ENCODE measurements around the gene ARHGAP30. TPM values are rescaled to one million over a fixed set of nuclear protein-coding genes. Genes with fewer than 3 reads are reported as not detected.
A peak's percentile ranks its signal among the peaks of the same experiment; 100 is the strongest.

Gene ARHGAP30
- total and polyA plus RNA-seq, 2 of the 8 experiments (the other 6 are each of a cell fraction or from before 2014, with no cell fraction given): 0.27 to 0.39 TPM

DNA sequence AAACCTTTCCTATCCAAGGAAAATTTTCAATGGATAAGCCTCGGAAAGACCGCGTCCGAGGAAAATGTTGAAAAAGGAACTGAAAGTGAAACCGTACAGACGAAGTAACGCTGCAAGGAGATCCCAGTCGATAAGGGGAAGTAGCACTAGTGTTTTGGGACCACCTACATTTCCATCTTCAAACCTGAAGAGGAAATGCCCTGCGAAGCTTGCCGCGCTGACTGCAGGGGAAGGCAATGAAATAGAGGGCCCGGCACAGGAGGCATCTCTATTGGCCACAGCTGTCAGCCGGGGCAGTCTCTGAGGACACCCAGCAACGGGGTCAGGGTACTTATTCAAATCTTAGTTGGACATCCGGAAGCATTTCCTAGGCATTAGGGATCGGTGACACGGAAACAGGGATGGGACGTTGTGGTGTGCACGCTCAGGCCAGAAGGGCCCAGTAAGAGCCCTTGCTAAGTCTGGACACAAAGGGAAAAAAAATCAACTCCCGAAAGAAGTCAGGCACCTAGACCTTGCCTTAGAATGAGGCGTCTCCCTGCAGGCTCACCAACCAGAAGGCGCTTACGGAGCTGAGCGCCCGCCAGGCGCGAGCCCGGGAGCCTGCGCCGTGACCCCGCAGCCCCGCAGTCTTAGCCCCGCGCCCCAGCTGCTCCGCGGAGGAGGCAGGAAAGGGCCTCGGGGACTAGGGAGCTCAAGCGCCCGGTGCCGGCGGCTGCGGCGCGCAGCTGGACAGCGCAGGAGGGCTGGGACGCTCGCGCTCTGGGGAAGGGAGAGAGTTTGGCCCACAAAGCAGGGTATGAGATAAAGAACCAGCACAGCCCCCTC is 24.6 kb downstream of the ARHGAP30 start:
- peak overlapping the region; percentile 11; the same call in 1 of the 2 replicates for H2BK12ac ChIP-seq (ENCODE audit: low read depth, low read length)
- peak overlapping the region; percentile 97; the same call in 1 of the 2 replicates for H3K27ac ChIP-seq (ENCODE audit: low read depth, low read length)
- peak overlapping the region; percentile 85 to 100 for H3K4me2 ChIP-seq (ENCODE audit: insufficient read depth in 1 of 2, low read depth in 2 of 2, low read length in 2 of 2)
- peaks cover 7% of the 10 kb centered on the region for H3K23me2 ChIP-seq (ENCODE audit: low read depth, low read length)
- no peak overlapping the region for H3K14ac ChIP-seq (ENCODE audit: insufficient read length)
- peak overlapping the region; percentile 73 for H3K18ac ChIP-seq (ENCODE audit: extremely low read depth, low read length)
- H3K79me2 ChIP-seq (ENCODE audit: control insufficient read depth in 1 of 2, insufficient read depth in 2 of 2, low read length in 2 of 2): peaks cover 0 to 20% of the 10 kb centered on the region in 2 experiments; a peak in 2 of 4 replicates
- no peak overlapping the region for H2AK5ac ChIP-seq (ENCODE audit: low read depth, low read length)
- H4K5ac ChIP-seq (ENCODE audit: insufficient read length, low read depth, low read length): peak overlapping the region; percentile 26
- no peak overlapping the region for H2BK120ac ChIP-seq (replicated peaks; ENCODE audit: low read depth, low read length)
- peaks cover 17 to 29% (median 22%) of the 10 kb centered on the region in 4 experiments; a peak in 6 of 8 replicates for H3K36me3 ChIP-seq (ENCODE audit: control insufficient read depth in 2 of 4, insufficient read depth in 4 of 4, low read length in 3 of 4)
- H3K4ac ChIP-seq (replicated peaks; ENCODE audit: insufficient read length, low read depth, low read length): no peak overlapping the region
- peaks cover 0 to 17% (median 8%) of the 10 kb centered on the region in 4 experiments; a peak in 6 of 7 replicates for H3K27me3 ChIP-seq (replicated peaks in 1 of 4; ENCODE audit: control insufficient read depth in 3 of 4, extremely low read depth in 1 of 4, insufficient read depth in 3 of 4, low read length in 3 of 4)
- peaks cover 0 to 4% (median 1%) of the 10 kb centered on the region in 4 experiments; a peak in 2 of 7 replicates for H3K4me1 ChIP-seq (replicated peaks in 1 of 4; ENCODE audit: control insufficient read depth in 3 of 4, insufficient read depth in 4 of 4, low read length in 3 of 4)
- peak overlapping the region; percentile 75 to 98 (median 87) for H3K4me3 ChIP-seq (ENCODE audit: extremely low read depth in 1 of 4, insufficient read depth in 2 of 4, low read depth in 3 of 4, low read length in 4 of 4)
- no peak overlapping the region for H2BK20ac ChIP-seq (ENCODE audit: low read length)
- H2AFZ ChIP-seq (ENCODE audit: low read length): 0 out of 2 replicates have a peak overlapping the region, but pooled peaks have one; percentile 11
- FAIRE-seq (no peak), DNase-seq (ENCODE audit: low read depth in 1 of 2, low spot score in 2 of 2) (peak in 1 of 2 experiments; percentile 64)
- ChIA-PET POLR2A (ENCODE audit: partially characterized antibody) (interaction anchor here (0.6 to 4.0 kb wide), 27 partner anchors 8 to 395 kb away, joined by 3 to 28 read pairs (median 5); partner anchors contain the start of genes ARHGAP30, DEDD, F11R and KLHDC9), CTCF (ENCODE audit: partially characterized antibody) (interaction anchor here (0.6 to 4.1 kb wide), 16 partner anchors 10 to 1176 kb away, joined by 3 to 26 read pairs (median 5); partner anchors contain the start of genes F11R and KLHDC9)
- peak overlapping the region; percentile 94 for H2BK5ac ChIP-seq (ENCODE audit: low read depth, low read length)
- no peak overlapping the region; the same call in 1 of the 2 replicates for H2BK15ac ChIP-seq (ENCODE audit: low read length)
- no peak overlapping the region for H3K23ac ChIP-seq (ENCODE audit: insufficient read length)
- WGBS, 2 experiments (ENCODE audit: extremely low coverage in 1 of 2, insufficient coverage in 1 of 2, insufficient read length in 1 of 2, insufficient replicate concordance in 2 of 2, low coverage in 1 of 2, low lambda C conversion rate in 2 of 2, missing lambda C conversion rate in 1 of 2): 4% methylated on average over 38 of the region's 48 CpGs; no CpG with 5 or more reads in 1 of the 2 experiments
- H3K79me1 ChIP-seq (ENCODE audit: low read depth, low read length): peaks cover 7% of the 10 kb centered on the region
- peak overlapping the region; percentile 77 to 95 (median 92) for H3K9ac ChIP-seq (replicated peaks in 1 of 4; ENCODE audit: extremely low read depth in 1 of 4, low read depth in 3 of 4, low read length in 3 of 4)
- H3K9me3 ChIP-seq (ENCODE audit: insufficient read depth in 2 of 2, low read depth in 1 of 2, low read length in 1 of 2): peaks cover 0 to 12% of the 10 kb centered on the region in 2 experiments; a peak in 1 of 4 replicates
- no peaks in the 10 kb centered on the region for H4K20me1 ChIP-seq (replicated peaks in 1 of 2; ENCODE audit: control insufficient read depth in 1 of 2, insufficient read depth in 2 of 2, low read length in 2 of 2)
- peak overlapping the region; percentile 25 for H4K91ac ChIP-seq (replicated peaks; ENCODE audit: insufficient read length, low read length)
- H4K8ac ChIP-seq (ENCODE audit: extremely low read depth, insufficient read depth, low read length): peak overlapping the region; percentile 93
- H3K56ac ChIP-seq (replicated peaks; ENCODE audit: insufficient read length, low read depth, low read length): peak overlapping the region; percentile 3
- no peak for TF ChIP-seq GTF2F1 (IDR thresholded peaks at IDR 0.05; ENCODE audit: borderline replicate concordance, low read depth, low read length)
- TF ChIP-seq SAP30 (IDR thresholded peaks at IDR 0.05; ENCODE audit: insufficient read depth, insufficient replicate concordance, low read length): peak; percentile 87
- no peak for TF ChIP-seq TEAD4 (IDR thresholded peaks at IDR 0.05; ENCODE audit: low read depth, low read length)
- no peak for TF ChIP-seq ZNF274 (IDR thresholded peaks at IDR 0.05; ENCODE audit: borderline replicate concordance, extremely low read depth, low read length)
- TF ChIP-seq, protein P1, sequence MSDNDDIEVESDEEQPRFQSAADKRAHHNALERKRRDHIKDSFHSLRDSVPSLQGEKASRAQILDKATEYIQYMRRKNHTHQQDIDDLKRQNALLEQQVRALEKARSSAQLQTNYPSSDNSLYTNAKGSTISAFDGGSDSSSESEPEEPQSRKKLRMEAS (IDR thresholded peaks at IDR 0.05): 0 out of 2 replicates have a peak, but pooled peaks have one; percentile 4
- TF ChIP-seq HDAC2 (IDR thresholded peaks at IDR 0.05; ENCODE audit: borderline replicate concordance in 1 of 2, low read depth in 2 of 2, low read length in 2 of 2): peak in 1 of 2 experiments; percentile 55; a peak in 1 of 4 replicates
- TF ChIP-seq BCL11A (IDR thresholded peaks at IDR 0.05; ENCODE audit: low read depth in 2 of 2, low read length in 2 of 2): no peak
- no peak for TF ChIP-seq JUND (IDR thresholded peaks at IDR 0.05; ENCODE audit: low read length)
- 0 out of 2 replicates have a peak, but pooled peaks have one; percentile 0 for TF ChIP-seq PHF8 (conservative IDR thresholded peaks at IDR 0.05; ENCODE audit: low read depth, low read length)

Measured in H1 (cell line).